ENCODE results near the gene NR3C2.

- TF ChIP-seq POLR2A (IDR thresholded peaks at IDR 0.05; ENCODE audit: low read depth, low read length) (no peak), CTCF (conservative IDR thresholded peaks at IDR 0.05; ENCODE audit: low read depth, low read length) (no peak), SMC3 (IDR thresholded peaks at IDR 0.05; ENCODE audit: low read depth, low read length) (no peak), RAD21 (IDR thresholded peaks at IDR 0.05; ENCODE audit: low read length) (no peak), USF2 (IDR thresholded peaks at IDR 0.05; ENCODE audit: low read depth, low read length) (no peak), NFE2L2 (IDR thresholded peaks at IDR 0.05; ENCODE audit: low read depth, low read length) (no peak)
Measured at GRCh38 chr4:148048598-148048997, 393.6 kb downstream of the NR3C2 start.

All from IMR-90 (cell line).